ENCODE results near the gene M6PR. TPM values are rescaled to one million over a fixed set of nuclear protein-coding genes. Genes with fewer than 3 reads are reported as not detected.

The M6PR gene
- total RNA-seq, 3 donors from 2014 or later (not counting 1 experiment from before 2014, with no cell fraction given): 245 to 270 (median 255) TPM

GRCh38 chr12:8899830-8900229 is 49.6 kb downstream of the M6PR start:
- intact Hi-C loops (cut with micrococcal nuclease): no loop called here
- 64% methylated on average over 3 of the region's 6 CpGs for WGBS (ENCODE audit: insufficient coverage)
- no peaks in the 10 kb centered on the region for H3K36me3 ChIP-seq (ENCODE audit: control insufficient read depth, insufficient read depth, low read length)
- peaks cover 7 to 8% of the 10 kb centered on the region in 2 donors for H3K27me3 Mint-ChIP-seq (ENCODE audit: low read depth in 2 of 2)
- H3K4me3 Mint-ChIP-seq: no peak overlapping the region
- no peaks in the 10 kb centered on the region for H3K4me1 ChIP-seq (ENCODE audit: control insufficient read depth, insufficient read depth, low read length)
- no peak for TF ChIP-seq CTCF (IDR thresholded peaks at IDR 0.05)
- H3K9me3 Mint-ChIP-seq: no peaks in the 10 kb centered on the region
- H3K4me1 Mint-ChIP-seq: peaks cover 0 to 5% of the 10 kb centered on the region in 2 donors
- ATAC-seq (no peak), DNase-seq (no peak)
- no peak overlapping the region for H3K27ac Mint-ChIP-seq
- no peaks in the 10 kb centered on the region for H3K9me3 ChIP-seq (ENCODE audit: control insufficient read depth, insufficient read depth, low read length)
- H3K4me3 ChIP-seq (ENCODE audit: low read length): no peak overlapping the region
- H3K27me3 ChIP-seq (ENCODE audit: control insufficient read depth, insufficient read depth, low read length): no peaks in the 10 kb centered on the region
- H3K36me3 Mint-ChIP-seq: no peaks in the 10 kb centered on the region
- no peak overlapping the region for H3K27ac ChIP-seq (ENCODE audit: low read length)

- DNase-seq (no peak), ATAC-seq (no peak)
- intact Hi-C loops (cut with micrococcal nuclease): no loop called here
- Histone ChIP-seq H3K27me3 (ENCODE audit: control insufficient read depth, insufficient read depth, low read length) (no peaks in the 10 kb centered on the region), H3K27ac (ENCODE audit: low read length) (no peak overlapping the region), H3K4me3 (ENCODE audit: low read length) (no peak overlapping the region), H3K4me1 (ENCODE audit: control insufficient read depth, insufficient read depth, low read length) (no peaks in the 10 kb centered on the region), H3K9me3 (ENCODE audit: control insufficient read depth, insufficient read depth, low read length) (no peaks in the 10 kb centered on the region), H3K36me3 (ENCODE audit: control insufficient read depth, insufficient read depth, low read length) (no peaks in the 10 kb centered on the region)
- Mint-ChIP-seq H3K27me3 (ENCODE audit: low read depth in 2 of 2) (peaks cover 0 to 3% of the 10 kb centered on the region in 2 donors), H3K4me3 (no peak overlapping the region), H3K4me1 (no peaks in the 10 kb centered on the region), H3K27ac (no peak overlapping the region), H3K36me3 (no peaks in the 10 kb centered on the region), H3K9me3 (no peaks in the 10 kb centered on the region)
- WGBS (ENCODE audit: insufficient coverage): 84% methylated on average over 6 of the region's 7 CpGs
- no peak for TF ChIP-seq CTCF (IDR thresholded peaks at IDR 0.05)
Observed at GRCh38 chr12:8897081-8897480, 52.4 kb downstream of the M6PR start.

- no peak overlapping the region for H3K4me3 Mint-ChIP-seq
- no peak overlapping the region for H3K27ac Mint-ChIP-seq
- H3K9me3 ChIP-seq (ENCODE audit: control insufficient read depth, insufficient read depth, low read length): no peaks in the 10 kb centered on the region
- intact Hi-C loops (cut with micrococcal nuclease): no loop called here
- H3K27me3 ChIP-seq (ENCODE audit: control insufficient read depth, insufficient read depth, low read length): no peaks in the 10 kb centered on the region
- H3K9me3 Mint-ChIP-seq: no peaks in the 10 kb centered on the region
- ATAC-seq: no peak
- no peak for TF ChIP-seq CTCF (IDR thresholded peaks at IDR 0.05)
- no peak for DNase-seq
- no peaks in the 10 kb centered on the region for H3K36me3 Mint-ChIP-seq
- peaks cover 3% of the 10 kb centered on the region for H3K4me1 ChIP-seq (ENCODE audit: control insufficient read depth, insufficient read depth, low read length)
- H3K4me3 ChIP-seq (ENCODE audit: low read length): no peak overlapping the region
- H3K27ac ChIP-seq (ENCODE audit: low read length): no peak overlapping the region
- 80% methylated on average over 1 of the region's 1 CpG for WGBS (ENCODE audit: insufficient coverage)
- H3K27me3 Mint-ChIP-seq (ENCODE audit: low read depth in 2 of 2): peaks cover 0 to 3% of the 10 kb centered on the region in 2 donors
- peaks cover 0 to 5% of the 10 kb centered on the region in 2 donors for H3K4me1 Mint-ChIP-seq
- no peaks in the 10 kb centered on the region for H3K36me3 ChIP-seq (ENCODE audit: control insufficient read depth, insufficient read depth, low read length)
Observed at GRCh38 chr12:8894986-8895385, 54.5 kb downstream of the M6PR start.

GRCh38 chr12:8894378-8894777 is 55.1 kb downstream of the M6PR start:
- ATAC-seq (no peak), DNase-seq (no peak)
- TF ChIP-seq CTCF (IDR thresholded peaks at IDR 0.05): no peak
- Mint-ChIP-seq H3K9me3 (no peaks in the 10 kb centered on the region), H3K4me1 (peaks cover 0 to 5% of the 10 kb centered on the region in 2 donors), H3K4me3 (no peak overlapping the region), H3K27me3 (ENCODE audit: low read depth in 2 of 2) (peaks cover 0 to 3% of the 10 kb centered on the region in 2 donors), H3K27ac (no peak overlapping the region), H3K36me3 (no peaks in the 10 kb centered on the region)
- H3K4me1 ChIP-seq (ENCODE audit: control insufficient read depth, insufficient read depth, low read length): peaks cover 3% of the 10 kb centered on the region
- H3K36me3 ChIP-seq (ENCODE audit: control insufficient read depth, insufficient read depth, low read length): no peaks in the 10 kb centered on the region
- no peaks in the 10 kb centered on the region for H3K9me3 ChIP-seq (ENCODE audit: control insufficient read depth, insufficient read depth, low read length)
- no peaks in the 10 kb centered on the region for H3K27me3 ChIP-seq (ENCODE audit: control insufficient read depth, insufficient read depth, low read length)
- intact Hi-C loops (cut with micrococcal nuclease): no loop called here
- H3K27ac ChIP-seq (ENCODE audit: low read length): no peak overlapping the region
- H3K4me3 ChIP-seq (ENCODE audit: low read length): no peak overlapping the region
